Choroid plexus epithelial cell (primary cell): ENCODE results near the gene C16orf96.

Experiments
- DNase-seq: peaks from one replicate; pipeline ENCODE4 v3.0.0-alpha.2; 2010; ENCODE audit warnings: low read depth
- H3K4me3 ChIP-seq: 2 replicates; pipeline ENCODE4 v1.5.1; 2011; ENCODE audit warnings: low read depth, mild to moderate bottlenecking, control low read depth, low read length, moderate library complexity
- CTCF ChIP-seq: conservative IDR thresholded peaks from 2 replicates; pipeline ENCODE4 v1.5.1; 2011; ENCODE audit warnings: low read depth, mild to moderate bottlenecking, control low read depth, inconsistent platforms, low read length, moderate library complexity

C16orf96 gene

GRCh38 chr16:4599037-4599436, 42.9 kb downstream of the C16orf96 start:
- DNase-seq = no peak
- no peak for TF ChIP-seq CTCF
- no peak overlapping the region for H3K4me3 ChIP-seq

GRCh38 chr16:4599545-4599944, 43.4 kb downstream of the C16orf96 start:
- no peak for DNase-seq
- TF ChIP-seq CTCF = no peak
- H3K4me3 ChIP-seq = no peak overlapping the region

GRCh38 chr16:4601036-4601863, 45.1 kb downstream of the C16orf96 start:
- TF ChIP-seq CTCF = no peak
- DNase-seq = no peak
- no peak overlapping the region for H3K4me3 ChIP-seq

GRCh38 chr16:4601864-4602186, 45.7 kb downstream of the C16orf96 start:
- TF ChIP-seq CTCF = no peak
- no peak for DNase-seq
- H3K4me3 ChIP-seq = no peak overlapping the region

- no peak for TF ChIP-seq CTCF
- DNase-seq = no peak
- no peak overlapping the region for H3K4me3 ChIP-seq
Observed at GRCh38 chr16:4602331-4602730, 46.2 kb downstream of the C16orf96 start.

- no peak for TF ChIP-seq CTCF
- DNase-seq = no peak
- no peak overlapping the region for H3K4me3 ChIP-seq
Observed at GRCh38 chr16:4603624-4604170, 47.6 kb downstream of the C16orf96 start.

GRCh38 chr16:4604401-4604800, 48.3 kb downstream of the C16orf96 start:
- no peak overlapping the region for H3K4me3 ChIP-seq
- no peak for DNase-seq
- no peak for TF ChIP-seq CTCF
